Natural killer cell (primary cell): ENCODE measurements around the gene OGFOD1. TPM values are rescaled to one million over a fixed set of nuclear protein-coding genes. Genes with fewer than 3 reads are reported as not detected.
"Not testable (repeated sequence)": the region's sequence is repeated elsewhere in the genome, so short reads cannot be mapped to it uniquely, and the experiment has no call there.

Experiments
- ATAC-seq, 3 donors: fragments of 150-1000 bp in 2 of 3; fragments of 200-7000 bp in 1 of 3; cut with Tn5 transposase; 1 replicate in 1 of 3; 2 replicates in 2 of 3; pipeline ENCODE4 v1.10.0; 2021; ENCODE audit warnings: mild to moderate bottlenecking in 2 of 3, moderate library complexity in 2 of 3
- DNase-seq, 2 donors: peaks; one replicate each; pipeline versions ENCODE4 v3.0.0 to v3.0.0-alpha.2; 2013 to 2021; ENCODE audit warnings: mixed read lengths in 1 of 2
- H3K27ac ChIP-seq: one replicate; pipeline ENCODE4 v1.5.1; 2013; ENCODE audit warnings: mild to moderate bottlenecking, low read length
- H3K27me3 ChIP-seq: one replicate; pipeline ENCODE4 v1.6.1; 2013; ENCODE audit warnings: low read length; ENCODE audit not compliant: control insufficient read depth, insufficient read depth
- H3K36me3 ChIP-seq: one replicate; pipeline ENCODE4 v1.6.1; 2013; ENCODE audit warnings: low read length; ENCODE audit not compliant: control insufficient read depth, insufficient read depth
- H3K4me1 ChIP-seq: one replicate; pipeline ENCODE4 v1.6.1; 2013; ENCODE audit warnings: low read length; ENCODE audit not compliant: control insufficient read depth, insufficient read depth
- H3K4me3 ChIP-seq: one replicate; pipeline ENCODE4 v1.5.1; 2013; ENCODE audit warnings: low read length
- H3K9me3 ChIP-seq: one replicate; pipeline ENCODE4 v1.6.1; 2013; ENCODE audit warnings: low read length; ENCODE audit not compliant: control insufficient read depth, insufficient read depth
- H3K27ac Mint-ChIP-seq, 2 donors: one replicate each; pipeline ENCODE4 v1.8.0; 2022; ENCODE audit warnings: mild to moderate bottlenecking in 2 of 2, mixed read lengths in 2 of 2, moderate library complexity in 1 of 2
- H3K27me3 Mint-ChIP-seq, 2 donors: one replicate each; pipeline ENCODE4 v1.8.0; 2022; ENCODE audit warnings: low read depth in 2 of 2, mixed read lengths in 2 of 2
- H3K36me3 Mint-ChIP-seq: one replicate; pipeline ENCODE4 v1.8.0; 2022; ENCODE audit warnings: mixed read lengths
- H3K4me1 Mint-ChIP-seq, 2 donors: one replicate each; pipeline ENCODE4 v1.8.0; 2022; ENCODE audit warnings: mixed read lengths in 2 of 2
- H3K4me3 Mint-ChIP-seq: one replicate; pipeline ENCODE4 v1.8.0; 2022; ENCODE audit warnings: mild to moderate bottlenecking, moderate library complexity, mixed read lengths
- H3K9me3 Mint-ChIP-seq, 2 donors: one replicate each; pipeline ENCODE4 v1.8.0; 2022; ENCODE audit warnings: mixed read lengths in 2 of 2
- WGBS: methylation state at CpG from one replicate; pipeline ENCODE4 v1.1.7; 2013; ENCODE audit warnings: missing lambda C conversion rate; ENCODE audit not compliant: insufficient coverage; 5-methylcytosine and 5-hydroxymethylcytosine counted together
- intact Hi-C: fragments of 100-400 bp; cut with micrococcal nuclease; formaldehyde crosslinking; loops from one replicate; pipeline ENCODE4 v1.14.2; 2022
- total RNA-seq, 4 donors: library from RNA; stranded (reverse); fragments of 120-200 nt in 1 of 4; gene quantifications; one replicate each; pipeline versions ENCODE4 v1.2.3 to v1.2.4, GENCODE V29; 2013 to 2022
- TF ChIP-seq, protein P1 (sequence below): fragments of 200-600 bp; IDR thresholded peaks from one replicate; pipeline ENCODE4 v1.8.0; 2022; ENCODE audit warnings: antibody characterized with exemption

Gene OGFOD1
- total RNA-seq, 3 donors from 2014 or later (not counting 1 experiment from before 2014, with no cell fraction given) = 12.7 to 20.6 (median 13.1) TPM

DNA sequence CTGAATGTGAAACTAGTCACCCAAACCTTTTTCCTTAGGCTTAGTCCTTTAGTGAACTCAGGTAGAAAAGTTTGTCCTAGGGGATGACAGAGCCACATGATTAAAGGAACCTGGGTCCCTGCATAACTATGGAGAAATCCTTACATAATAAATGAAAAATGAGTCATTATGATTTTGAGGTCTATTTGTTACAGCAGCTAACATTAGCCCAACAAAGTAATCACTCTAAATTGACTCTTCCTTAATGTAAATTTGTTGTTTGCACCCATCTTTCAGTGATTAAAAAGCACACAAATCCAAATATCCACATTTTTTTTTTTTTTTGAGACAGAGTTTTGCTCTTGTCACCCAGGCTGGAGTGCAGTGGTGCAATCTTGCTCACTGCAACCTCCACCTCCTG lies 32.0 kb downstream of the OGFOD1 start:
- Mint-ChIP-seq H3K9me3 (no peaks in the 10 kb centered on the region), H3K27ac (no peak overlapping the region), H3K4me1 (no peaks in the 10 kb centered on the region), H3K36me3 (no peaks in the 10 kb centered on the region), H3K4me3 (no peak overlapping the region), H3K27me3 (no peaks in the 10 kb centered on the region)
- DNase-seq = no peak
- ATAC-seq = no peak
- Histone ChIP-seq H3K4me1 (no peaks in the 10 kb centered on the region), H3K27ac (no peak overlapping the region), H3K36me3 (peaks cover 38% of the 10 kb centered on the region), H3K4me3 (no peak overlapping the region), H3K27me3 (no peaks in the 10 kb centered on the region), H3K9me3 (no peaks in the 10 kb centered on the region)
- TF ChIP-seq, protein P1, sequence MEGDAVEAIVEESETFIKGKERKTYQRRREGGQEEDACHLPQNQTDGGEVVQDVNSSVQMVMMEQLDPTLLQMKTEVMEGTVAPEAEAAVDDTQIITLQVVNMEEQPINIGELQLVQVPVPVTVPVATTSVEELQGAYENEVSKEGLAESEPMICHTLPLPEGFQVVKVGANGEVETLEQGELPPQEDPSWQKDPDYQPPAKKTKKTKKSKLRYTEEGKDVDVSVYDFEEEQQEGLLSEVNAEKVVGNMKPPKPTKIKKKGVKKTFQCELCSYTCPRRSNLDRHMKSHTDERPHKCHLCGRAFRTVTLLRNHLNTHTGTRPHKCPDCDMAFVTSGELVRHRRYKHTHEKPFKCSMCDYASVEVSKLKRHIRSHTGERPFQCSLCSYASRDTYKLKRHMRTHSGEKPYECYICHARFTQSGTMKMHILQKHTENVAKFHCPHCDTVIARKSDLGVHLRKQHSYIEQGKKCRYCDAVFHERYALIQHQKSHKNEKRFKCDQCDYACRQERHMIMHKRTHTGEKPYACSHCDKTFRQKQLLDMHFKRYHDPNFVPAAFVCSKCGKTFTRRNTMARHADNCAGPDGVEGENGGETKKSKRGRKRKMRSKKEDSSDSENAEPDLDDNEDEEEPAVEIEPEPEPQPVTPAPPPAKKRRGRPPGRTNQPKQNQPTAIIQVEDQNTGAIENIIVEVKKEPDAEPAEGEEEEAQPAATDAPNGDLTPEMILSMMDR = no peak
- intact Hi-C loops = no loop called here

DNA sequence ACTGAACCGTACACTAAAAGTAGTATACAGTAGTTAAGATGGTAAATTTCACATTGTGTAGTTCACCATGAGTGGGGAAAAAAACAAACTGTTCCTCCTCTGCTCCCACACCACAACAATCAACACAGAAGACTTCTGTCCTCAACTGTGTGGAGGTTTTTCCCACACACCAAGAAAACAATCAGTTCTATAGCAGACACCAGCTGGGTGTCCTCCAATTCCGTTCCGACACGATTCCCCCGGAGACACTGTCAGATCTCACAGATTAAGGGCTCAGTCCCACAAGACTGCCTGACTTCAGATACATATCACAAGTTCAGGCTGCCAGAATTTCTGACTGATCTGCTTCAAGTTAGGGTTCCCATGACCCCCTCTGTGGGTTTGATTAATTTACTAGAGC lies 36.7 kb downstream of the OGFOD1 start:
- no peaks in the 10 kb centered on the region for H3K4me1 ChIP-seq
- Mint-ChIP-seq H3K9me3 (no peaks in the 10 kb centered on the region), H3K27ac (no peak overlapping the region), H3K4me1 (no peaks in the 10 kb centered on the region), H3K36me3 (no peaks in the 10 kb centered on the region), H3K27me3 (no peaks in the 10 kb centered on the region), H3K4me3 (no peak overlapping the region)
- ATAC-seq (no peak), DNase-seq (no peak)
- TF ChIP-seq, protein P1 = no peak
- H3K36me3 ChIP-seq = peaks cover 22% of the 10 kb centered on the region
- no peak overlapping the region for H3K27ac ChIP-seq
- H3K4me3 ChIP-seq = no peak overlapping the region
- H3K9me3 ChIP-seq = no peaks in the 10 kb centered on the region
- H3K27me3 ChIP-seq = no peaks in the 10 kb centered on the region
- 94% methylated on average over 4 of the region's 5 CpGs for WGBS
- intact Hi-C loops = no loop called here

DNA sequence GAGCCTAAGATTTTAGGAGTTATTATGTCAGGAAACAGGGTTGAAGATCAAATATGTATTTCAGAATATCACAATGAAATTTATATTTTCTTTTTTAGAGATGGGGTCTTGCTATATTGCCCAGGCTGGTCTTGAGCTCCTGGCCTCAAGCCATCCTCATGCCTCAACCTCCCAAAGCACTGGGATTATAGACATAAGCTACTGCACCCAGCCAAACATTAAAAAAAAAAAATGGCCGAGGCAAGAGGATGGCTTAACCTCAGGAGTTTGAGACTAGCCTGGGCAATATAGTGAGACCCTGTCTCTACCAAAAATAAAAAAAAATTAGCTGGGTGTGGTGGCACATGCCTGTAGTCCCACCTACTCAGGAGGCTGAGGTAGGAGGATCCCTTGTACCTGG lies 37.5 kb downstream of the OGFOD1 start:
- intact Hi-C loops, H3K36me3 Mint-ChIP-seq, H3K27me3 Mint-ChIP-seq, H3K27me3 ChIP-seq, H3K4me1 Mint-ChIP-seq, H3K27ac ChIP-seq, H3K9me3 ChIP-seq, ATAC-seq, H3K9me3 Mint-ChIP-seq, DNase-seq, H3K27ac Mint-ChIP-seq, H3K4me3 Mint-ChIP-seq, H3K4me3 ChIP-seq, H3K4me1 ChIP-seq: not testable (repeated sequence)
- peaks cover 18% of the 10 kb centered on the region for H3K36me3 ChIP-seq
- 100% methylated on average over 1 of the region's 1 CpG for WGBS

DNA sequence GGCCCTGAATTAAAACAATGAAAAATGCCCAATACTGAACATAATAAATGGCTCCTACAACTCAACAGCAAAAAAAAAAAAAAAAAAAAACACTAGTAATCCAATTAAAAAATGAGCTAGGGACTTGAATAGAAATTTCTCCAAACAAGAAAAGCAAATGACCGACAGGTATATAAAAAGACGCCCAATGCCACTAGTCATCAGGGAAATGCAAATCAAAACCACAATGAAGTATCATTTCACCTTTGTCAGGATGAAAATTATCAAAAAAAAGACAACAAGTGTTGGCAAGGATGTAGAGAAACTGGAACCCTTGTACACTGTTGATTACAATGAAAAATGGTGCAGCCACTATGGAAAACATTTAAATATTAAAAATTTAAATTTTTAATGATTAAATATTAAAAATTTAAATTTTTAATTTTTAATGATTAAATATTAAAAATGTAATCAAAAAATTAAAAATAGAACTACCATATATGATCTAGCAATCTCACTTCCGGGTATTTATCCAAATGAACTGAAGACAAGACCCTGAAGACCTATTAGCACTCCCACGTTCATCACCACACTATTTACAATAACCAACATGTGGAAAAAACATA lies 40.4 kb downstream of the OGFOD1 start:
- Histone ChIP-seq H3K27ac (no peak overlapping the region), H3K27me3 (no peaks in the 10 kb centered on the region), H3K36me3 (peaks cover 12% of the 10 kb centered on the region), H3K4me3 (no peak overlapping the region), H3K9me3 (no peaks in the 10 kb centered on the region), H3K4me1 (no peaks in the 10 kb centered on the region)
- H3K4me1 Mint-ChIP-seq = no peaks in the 10 kb centered on the region
- no peak overlapping the region for H3K4me3 Mint-ChIP-seq
- ATAC-seq (no peak), DNase-seq (no peak)
- H3K27me3 Mint-ChIP-seq = no peaks in the 10 kb centered on the region
- H3K9me3 Mint-ChIP-seq = no peaks in the 10 kb centered on the region
- 84% methylated on average over 2 of the region's 4 CpGs for WGBS
- intact Hi-C loops = no loop called here
- H3K36me3 Mint-ChIP-seq = peaks cover 2% of the 10 kb centered on the region
- no peak overlapping the region for H3K27ac Mint-ChIP-seq
- TF ChIP-seq, protein P1 = no peak
